ENCODE results near the gene IBA57. TPM values are rescaled to one million over a fixed set of nuclear protein-coding genes. Genes with fewer than 3 reads are reported as not detected.

IBA57 gene
- total RNA-seq, 5 donors from 2014 or later (not counting 1 experiment from before 2014, with no cell fraction given) = 10.6 to 18.3 (median 12.6) TPM

DNA sequence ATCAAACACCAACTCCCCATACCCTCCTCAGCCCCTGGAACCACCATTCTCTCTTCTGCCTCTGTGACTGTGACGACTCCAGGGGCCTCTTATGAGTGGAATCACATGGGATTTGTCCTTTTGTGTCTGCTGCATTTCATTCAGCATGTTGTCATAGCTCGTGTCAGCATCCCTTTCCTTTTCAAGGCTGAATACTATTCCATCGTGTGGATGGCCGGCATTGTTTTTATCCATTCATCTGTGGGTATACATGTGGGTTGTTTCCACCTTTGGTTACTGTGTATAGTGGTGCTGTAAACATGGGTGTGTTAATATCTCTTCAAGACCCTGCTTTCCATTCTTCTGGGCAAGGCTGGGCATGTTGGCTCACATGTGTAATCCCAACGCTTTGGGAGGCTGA is 25.2 kb downstream of the IBA57 start:
- DNase-seq (peak in 1 of 35 experiments; percentile 2), ATAC-seq (replicated peaks in 1 of 4) (no peak)
- H3K4me1 ChIP-seq (ENCODE audit: control insufficient read depth in 1 of 2, extremely low read depth in 1 of 2, insufficient read depth in 2 of 2, low read length in 2 of 2) = peaks cover 0 to 11% of the 10 kb centered on the region in 2 experiments
- WGBS (ENCODE audit: insufficient coverage) = 55% methylated on average over 1 of the region's 5 CpGs
- no peak overlapping the region for H3K4me3 Mint-ChIP-seq
- ChIA-PET CTCF (no interaction called here), POLR2A (no interaction called here)
- no peaks in the 10 kb centered on the region for H3K9me3 Mint-ChIP-seq
- H3K4me1 Mint-ChIP-seq = peaks cover 14 to 30% (median 22%) of the 10 kb centered on the region in 3 donors
- H3K4me3 ChIP-seq (ENCODE audit: control insufficient read depth in 1 of 2, extremely low read depth in 1 of 2, low read length in 1 of 2) = no peak overlapping the region
- no peaks in the 10 kb centered on the region for H3K9me3 ChIP-seq
- peaks cover 4% of the 10 kb centered on the region for H3K36me3 Mint-ChIP-seq
- no peaks in the 10 kb centered on the region for H3K27me3 Mint-ChIP-seq
- H3K27me3 ChIP-seq (replicated peaks in 1 of 2; ENCODE audit: control insufficient read depth in 2 of 2, extremely low read depth in 1 of 2, insufficient read depth in 2 of 2, low read length in 1 of 2) = no peaks in the 10 kb centered on the region
- no peaks in the 10 kb centered on the region for H3K36me3 ChIP-seq (ENCODE audit: control insufficient read depth in 2 of 2, extremely low read depth in 1 of 2, insufficient read depth in 1 of 2, low read length in 1 of 2)
- H3K27ac Mint-ChIP-seq = no peak overlapping the region
- no peak overlapping the region for H3K27ac ChIP-seq (ENCODE audit: low read length)

DNA sequence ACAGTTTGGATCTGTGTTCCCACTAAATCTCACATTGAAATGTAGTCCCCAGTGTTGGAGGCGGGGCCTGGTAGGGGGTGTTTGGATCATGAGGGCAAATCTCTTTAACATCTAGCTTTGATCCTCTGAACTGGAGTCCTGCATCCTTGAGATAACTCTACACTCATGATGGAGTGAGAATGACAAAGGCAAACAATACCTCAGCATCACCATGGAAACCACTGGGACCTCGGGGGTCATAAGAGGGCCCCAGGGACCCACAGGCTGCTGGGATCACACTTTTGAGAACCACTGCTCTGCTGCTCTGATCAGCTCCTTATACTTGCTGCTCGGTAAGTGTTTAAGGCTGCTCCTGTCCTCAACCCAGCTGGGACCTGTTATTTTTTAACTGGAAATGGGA is 28.8 kb downstream of the IBA57 start:
- Mint-ChIP-seq H3K4me3 (no peak overlapping the region), H3K4me1 (peaks cover 4 to 7% (median 4%) of the 10 kb centered on the region in 3 donors), H3K27me3 (no peaks in the 10 kb centered on the region), H3K36me3 (peaks cover 23% of the 10 kb centered on the region), H3K27ac (no peak overlapping the region), H3K9me3 (peaks cover 5 to 7% (median 6%) of the 10 kb centered on the region in 3 donors)
- no peaks in the 10 kb centered on the region for H3K9me3 ChIP-seq
- no peak for ATAC-seq (replicated peaks in 1 of 4)
- WGBS (ENCODE audit: insufficient coverage) = 86% methylated on average over 2 of the region's 3 CpGs
- no peaks in the 10 kb centered on the region for H3K27me3 ChIP-seq (replicated peaks in 1 of 2; ENCODE audit: control insufficient read depth in 2 of 2, extremely low read depth in 1 of 2, insufficient read depth in 2 of 2, low read length in 1 of 2)
- POLR2A ChIA-PET = no interaction called here
- no peaks in the 10 kb centered on the region for H3K36me3 ChIP-seq (ENCODE audit: control insufficient read depth in 2 of 2, extremely low read depth in 1 of 2, insufficient read depth in 1 of 2, low read length in 1 of 2)
- H3K4me3 ChIP-seq (ENCODE audit: control insufficient read depth in 1 of 2, extremely low read depth in 1 of 2, low read length in 1 of 2) = no peak overlapping the region
- no peak overlapping the region for H3K27ac ChIP-seq (ENCODE audit: low read length)
- DNase-seq = peak in 1 of 35 experiments; percentile 3
- CTCF ChIA-PET = interaction anchor here in 1 of 2 donors (0.5 kb wide), 1 partner anchor 68 kb away, joined by 3 read pairs; no protein-coding TSS in a partner anchor
- H3K4me1 ChIP-seq (ENCODE audit: control insufficient read depth in 1 of 2, extremely low read depth in 1 of 2, insufficient read depth in 2 of 2, low read length in 2 of 2) = no peaks in the 10 kb centered on the region

DNA sequence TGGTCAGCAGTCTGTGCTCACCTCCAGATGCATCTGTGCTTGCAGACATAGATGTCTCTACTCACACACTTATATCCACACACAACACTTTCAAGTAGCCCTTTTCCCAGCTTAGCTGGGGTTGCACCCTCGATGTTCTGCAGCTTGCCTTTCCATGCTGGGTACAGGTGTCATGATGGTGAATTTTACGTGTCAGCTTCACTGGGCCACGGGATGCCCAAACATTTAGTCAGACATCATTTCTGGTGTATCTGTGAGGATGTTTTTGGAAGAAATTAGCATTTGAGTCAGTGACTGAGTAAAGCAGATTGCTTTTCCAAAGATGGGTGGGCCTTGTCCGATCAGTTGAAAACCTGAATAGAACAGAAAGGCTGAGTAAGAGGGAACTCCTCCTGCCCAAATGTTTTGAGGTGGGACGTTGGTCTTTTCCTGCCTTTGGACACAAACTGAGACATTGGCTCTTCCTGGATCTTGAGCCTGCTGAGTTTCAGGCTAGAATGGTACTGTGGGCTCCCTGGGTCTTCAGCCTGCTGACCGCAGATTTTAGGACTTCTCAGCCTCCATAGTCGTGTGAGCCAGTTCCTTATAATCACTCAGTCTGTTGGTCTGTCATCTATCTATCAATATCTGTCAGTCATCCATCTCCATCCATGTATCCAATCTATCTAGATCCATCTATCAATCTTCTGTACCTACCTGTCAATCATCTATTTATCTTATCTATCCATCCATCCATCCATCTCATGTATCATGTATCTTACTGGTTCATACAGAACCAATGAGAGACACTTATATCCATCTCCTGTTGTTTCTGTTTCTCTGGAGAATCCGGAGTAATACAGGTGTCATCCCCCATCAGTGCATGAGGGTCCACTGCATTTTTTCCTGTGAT is 29.6 kb downstream of the IBA57 start:
- Histone ChIP-seq H3K27ac (ENCODE audit: low read length) (no peak overlapping the region), H3K36me3 (ENCODE audit: control insufficient read depth in 2 of 2, extremely low read depth in 1 of 2, insufficient read depth in 1 of 2, low read length in 1 of 2) (no peaks in the 10 kb centered on the region), H3K4me1 (ENCODE audit: control insufficient read depth in 1 of 2, extremely low read depth in 1 of 2, insufficient read depth in 2 of 2, low read length in 2 of 2) (no peaks in the 10 kb centered on the region), H3K4me3 (ENCODE audit: control insufficient read depth in 1 of 2, extremely low read depth in 1 of 2, low read length in 1 of 2) (no peak overlapping the region), H3K9me3 (no peaks in the 10 kb centered on the region), H3K27me3 (replicated peaks in 1 of 2; ENCODE audit: control insufficient read depth in 2 of 2, extremely low read depth in 1 of 2, insufficient read depth in 2 of 2, low read length in 1 of 2) (no peaks in the 10 kb centered on the region)
- Mint-ChIP-seq H3K27ac (no peak overlapping the region), H3K27me3 (no peaks in the 10 kb centered on the region), H3K4me1 (peaks cover 0 to 3% (median 0%) of the 10 kb centered on the region in 3 donors), H3K36me3 (peaks cover 27% of the 10 kb centered on the region), H3K9me3 (peaks cover 8 to 10% (median 9%) of the 10 kb centered on the region in 3 donors), H3K4me3 (no peak overlapping the region)
- ChIA-PET CTCF (no interaction called here), POLR2A (no interaction called here)
- WGBS (ENCODE audit: insufficient coverage) = 89% methylated on average over 8 of the region's 8 CpGs
- ATAC-seq (replicated peaks in 1 of 4) = no peak
- DNase-seq = peak in 1 of 35 experiments; percentile 0

DNA sequence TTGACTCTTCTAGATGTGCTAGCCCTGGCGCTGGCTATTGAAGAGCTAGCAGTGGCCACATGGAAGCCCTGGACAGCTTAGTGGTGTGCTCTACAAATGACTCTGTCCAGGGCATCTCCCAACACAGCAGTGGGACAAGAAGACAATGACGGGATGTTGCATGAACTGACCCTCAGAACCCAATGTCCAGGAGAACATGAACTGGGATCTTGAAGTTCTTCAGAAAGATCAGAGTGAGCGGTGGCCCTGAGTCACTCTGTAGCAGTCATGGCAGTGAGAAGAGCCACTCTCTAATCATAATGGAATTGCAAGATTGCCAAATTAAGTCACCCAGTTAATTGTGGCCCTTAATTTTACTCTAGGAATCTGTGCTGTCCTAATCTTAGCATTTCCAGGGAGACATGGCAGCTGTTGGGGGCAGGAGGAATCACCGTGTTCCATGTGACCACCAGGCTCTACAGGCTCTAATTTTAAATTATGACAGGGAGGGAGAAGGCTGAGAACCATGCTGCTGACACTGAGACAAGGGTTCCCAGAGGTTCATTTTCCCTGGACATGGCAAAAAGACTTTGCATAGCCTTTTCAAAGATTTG is 32.0 kb downstream of the IBA57 start:
- ATAC-seq (replicated peaks in 1 of 4) = no peak
- Histone ChIP-seq H3K36me3 (ENCODE audit: control insufficient read depth in 2 of 2, extremely low read depth in 1 of 2, insufficient read depth in 1 of 2, low read length in 1 of 2) (no peaks in the 10 kb centered on the region), H3K4me3 (ENCODE audit: control insufficient read depth in 1 of 2, extremely low read depth in 1 of 2, low read length in 1 of 2) (no peak overlapping the region), H3K4me1 (ENCODE audit: control insufficient read depth in 1 of 2, extremely low read depth in 1 of 2, insufficient read depth in 2 of 2, low read length in 2 of 2) (no peaks in the 10 kb centered on the region), H3K27ac (ENCODE audit: low read length) (no peak overlapping the region), H3K27me3 (replicated peaks in 1 of 2; ENCODE audit: control insufficient read depth in 2 of 2, extremely low read depth in 1 of 2, insufficient read depth in 2 of 2, low read length in 1 of 2) (no peaks in the 10 kb centered on the region), H3K9me3 (no peaks in the 10 kb centered on the region)
- H3K27me3 Mint-ChIP-seq = peaks cover 2 to 4% of the 10 kb centered on the region in 2 donors
- CTCF ChIA-PET = no interaction called here
- no peak overlapping the region for H3K27ac Mint-ChIP-seq
- POLR2A ChIA-PET = no interaction called here
- peaks cover 8 to 10% (median 9%) of the 10 kb centered on the region in 3 donors for H3K9me3 Mint-ChIP-seq
- no peak overlapping the region for H3K4me3 Mint-ChIP-seq
- no peaks in the 10 kb centered on the region for H3K4me1 Mint-ChIP-seq
- peaks cover 31% of the 10 kb centered on the region for H3K36me3 Mint-ChIP-seq
- DNase-seq = peak in 1 of 35 experiments; percentile 3
- 91% methylated on average over 4 of the region's 4 CpGs for WGBS (ENCODE audit: insufficient coverage)

DNA sequence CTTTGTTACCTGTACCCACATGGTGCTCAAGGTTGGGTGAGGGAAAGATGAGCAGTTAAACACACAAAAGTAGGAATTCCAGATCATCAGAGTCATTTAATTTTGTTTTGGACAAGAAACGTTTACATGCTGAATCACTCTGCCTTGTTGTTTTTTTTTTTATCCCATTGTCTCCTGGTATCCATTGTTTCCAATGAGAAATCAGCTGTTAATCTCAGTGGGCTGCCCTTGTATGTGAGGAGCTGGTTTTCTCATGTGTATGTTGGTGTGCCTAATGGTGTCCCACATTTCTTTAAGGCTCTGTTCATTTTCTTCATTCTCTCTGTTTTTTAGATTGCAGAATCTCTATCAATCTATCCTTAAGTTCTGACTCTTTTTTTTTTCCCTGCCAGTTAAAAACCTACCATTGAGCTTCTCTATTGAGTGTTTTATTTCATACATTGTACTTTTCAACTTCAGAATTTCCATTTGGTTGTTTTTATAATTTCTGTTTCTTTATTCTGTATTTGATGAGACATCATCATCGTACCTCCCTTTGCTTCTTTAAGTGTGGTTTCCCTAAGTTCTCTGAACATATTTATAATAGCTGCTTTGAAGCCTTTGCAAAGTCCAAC is 33.5 kb downstream of the IBA57 start:
- WGBS (ENCODE audit: insufficient coverage) = no CpG with 5 or more reads among the region's 2 CpGs
- Mint-ChIP-seq H3K4me1 (no peaks in the 10 kb centered on the region), H3K27me3 (peaks cover 2 to 14% of the 10 kb centered on the region in 2 donors), H3K27ac (no peak overlapping the region), H3K36me3 (peaks cover 31% of the 10 kb centered on the region), H3K4me3 (no peak overlapping the region), H3K9me3 (peaks cover 8 to 10% (median 9%) of the 10 kb centered on the region in 3 donors)
- Histone ChIP-seq H3K4me1 (ENCODE audit: control insufficient read depth in 1 of 2, extremely low read depth in 1 of 2, insufficient read depth in 2 of 2, low read length in 2 of 2) (no peaks in the 10 kb centered on the region), H3K27ac (ENCODE audit: low read length) (no peak overlapping the region), H3K36me3 (ENCODE audit: control insufficient read depth in 2 of 2, extremely low read depth in 1 of 2, insufficient read depth in 1 of 2, low read length in 1 of 2) (no peaks in the 10 kb centered on the region), H3K9me3 (no peaks in the 10 kb centered on the region), H3K27me3 (replicated peaks in 1 of 2; ENCODE audit: control insufficient read depth in 2 of 2, extremely low read depth in 1 of 2, insufficient read depth in 2 of 2, low read length in 1 of 2) (no peaks in the 10 kb centered on the region), H3K4me3 (ENCODE audit: control insufficient read depth in 1 of 2, extremely low read depth in 1 of 2, low read length in 1 of 2) (no peak overlapping the region)
- no peak for DNase-seq
- ChIA-PET CTCF (no interaction called here), POLR2A (interaction anchor here in 1 of 2 donors (0.6 kb wide), 1 partner anchor 301 kb away, joined by 3 read pairs; no protein-coding TSS in a partner anchor)
- no peak for ATAC-seq (replicated peaks in 1 of 4)

DNA sequence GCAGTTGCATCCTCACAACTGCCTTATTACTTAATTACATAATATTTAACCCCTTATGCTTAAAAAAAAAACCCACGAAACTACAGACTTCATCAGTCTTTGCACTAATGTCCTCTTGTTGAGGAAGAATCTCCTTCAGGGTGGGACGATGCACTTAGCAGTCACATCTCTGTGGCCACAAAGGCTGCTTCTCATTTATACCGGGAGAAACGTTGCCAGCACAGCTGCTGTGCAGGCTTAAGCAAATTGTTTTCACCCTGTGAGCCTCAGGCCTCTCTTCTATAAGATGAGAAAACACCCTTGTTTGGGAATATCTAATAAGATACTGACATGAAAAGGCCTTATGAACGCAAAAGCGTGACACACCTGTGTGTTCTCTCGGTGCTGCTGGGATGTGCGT is 39.4 kb downstream of the IBA57 start:
- no peak overlapping the region for H3K4me3 ChIP-seq (ENCODE audit: control insufficient read depth in 1 of 2, extremely low read depth in 1 of 2, low read length in 1 of 2)
- no peak overlapping the region for H3K27ac ChIP-seq (ENCODE audit: low read length)
- H3K9me3 ChIP-seq = no peaks in the 10 kb centered on the region
- Mint-ChIP-seq H3K27ac (no peak overlapping the region), H3K36me3 (peaks cover 4% of the 10 kb centered on the region), H3K9me3 (no peaks in the 10 kb centered on the region), H3K27me3 (peaks cover 9 to 17% of the 10 kb centered on the region in 2 donors), H3K4me1 (no peaks in the 10 kb centered on the region), H3K4me3 (no peak overlapping the region)
- DNase-seq = peak in 1 of 35 experiments; percentile 2
- no peaks in the 10 kb centered on the region for H3K36me3 ChIP-seq (ENCODE audit: control insufficient read depth in 2 of 2, extremely low read depth in 1 of 2, insufficient read depth in 1 of 2, low read length in 1 of 2)
- H3K27me3 ChIP-seq (replicated peaks in 1 of 2; ENCODE audit: control insufficient read depth in 2 of 2, extremely low read depth in 1 of 2, insufficient read depth in 2 of 2, low read length in 1 of 2) = peaks cover 0 to 42% of the 10 kb centered on the region in 2 experiments
- 54% methylated on average over 3 of the region's 8 CpGs for WGBS (ENCODE audit: insufficient coverage)
- ChIA-PET POLR2A (no interaction called here), CTCF (no interaction called here)
- H3K4me1 ChIP-seq (ENCODE audit: control insufficient read depth in 1 of 2, extremely low read depth in 1 of 2, insufficient read depth in 2 of 2, low read length in 2 of 2) = no peaks in the 10 kb centered on the region
- ATAC-seq (replicated peaks in 1 of 4) = no peak

Data from T-cell (primary cell).